ENCODE data around the gene NDUFV3. TPM values are rescaled to one million over a fixed set of nuclear protein-coding genes. Genes with fewer than 3 reads are reported as not detected.
"Not testable (repeated sequence)": the region's sequence is repeated elsewhere in the genome, so short reads cannot be mapped to it uniquely, and the experiment has no call there.

NDUFV3 gene
- total RNA-seq, 1 experiment from 2014 or later = 10.7 TPM

- Histone ChIP-seq H4K20me1 (ENCODE audit: insufficient read depth, low read depth, low read length) (no peaks in the 10 kb centered on the region; the same call in 1 of the 2 replicates), H3K36me3 (ENCODE audit: insufficient read depth, low read length) (peaks cover 9% of the 10 kb centered on the region; the same call in 1 of the 2 replicates), H3K27ac (ENCODE audit: low read length) (peak overlapping the region; percentile 40), H3K9me3 (ENCODE audit: low read length) (no peaks in the 10 kb centered on the region), H3K4me1 (ENCODE audit: low read length) (peaks cover 11% of the 10 kb centered on the region), H3K27me3 (ENCODE audit: low read length) (no peaks in the 10 kb centered on the region), H3K79me2 (ENCODE audit: low read length) (peaks cover 21% of the 10 kb centered on the region), H3K4me2 (ENCODE audit: low read depth, low read length, poor library complexity, severe bottlenecking) (peak overlapping the region; percentile 86), H3K4me3 (ENCODE audit: low read length) (peak overlapping the region; percentile 72), H3K9me2 (replicated peaks; ENCODE audit: insufficient read depth, low read length) (no peaks in the 10 kb centered on the region), H3K9ac (ENCODE audit: low read length) (peak overlapping the region; percentile 84), H2AFZ (ENCODE audit: low read length) (no peak overlapping the region)
- no peak for DNase-seq
These were observed 553 bp upstream of the NDUFV3 start for GRCh38 chr21:42892582-42892930.

DNA sequence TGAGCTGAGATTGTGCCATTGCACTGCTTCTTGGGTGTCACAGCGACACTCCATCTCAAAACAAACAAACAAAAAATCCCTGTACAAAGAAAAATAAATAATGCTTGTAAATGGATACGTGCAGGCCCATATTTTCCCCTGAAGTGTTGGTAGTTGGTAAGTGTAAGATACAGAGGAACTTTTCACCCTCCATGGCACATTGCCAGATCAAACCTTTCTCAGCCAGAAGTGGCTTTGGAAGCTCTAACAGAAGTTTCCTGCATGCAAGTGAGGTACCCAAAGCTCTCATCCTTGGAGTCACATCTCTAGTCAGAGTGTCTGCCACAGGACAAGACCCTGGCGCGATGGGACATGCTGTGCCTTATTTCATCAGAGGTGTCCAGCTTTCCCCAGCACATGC is 7.3 kb downstream of the NDUFV3 start:
- H3K4me2 ChIP-seq (ENCODE audit: low read depth, low read length, poor library complexity, severe bottlenecking) = no peak overlapping the region
- H3K27ac ChIP-seq (ENCODE audit: low read length) = no peak overlapping the region
- peaks cover 16% of the 10 kb centered on the region; the same call in 1 of the 2 replicates for H3K36me3 ChIP-seq (ENCODE audit: insufficient read depth, low read length)
- H3K4me3 ChIP-seq (ENCODE audit: low read length) = no peak overlapping the region
- H3K79me2 ChIP-seq (ENCODE audit: low read length) = peaks cover 23% of the 10 kb centered on the region
- DNase-seq = no peak
- no peaks in the 10 kb centered on the region for H3K27me3 ChIP-seq (ENCODE audit: low read length)
- no peak overlapping the region for H3K9ac ChIP-seq (ENCODE audit: low read length)
- H4K20me1 ChIP-seq (ENCODE audit: insufficient read depth, low read depth, low read length) = 0 out of 2 replicates have a peak, but pooled peaks cover 3% of the 10 kb centered on the region
- H2AFZ ChIP-seq (ENCODE audit: low read length) = no peak overlapping the region
- no peaks in the 10 kb centered on the region for H3K9me2 ChIP-seq (replicated peaks; ENCODE audit: insufficient read depth, low read length)
- no peaks in the 10 kb centered on the region for H3K9me3 ChIP-seq (ENCODE audit: low read length)
- peaks cover 17% of the 10 kb centered on the region for H3K4me1 ChIP-seq (ENCODE audit: low read length)

DNA sequence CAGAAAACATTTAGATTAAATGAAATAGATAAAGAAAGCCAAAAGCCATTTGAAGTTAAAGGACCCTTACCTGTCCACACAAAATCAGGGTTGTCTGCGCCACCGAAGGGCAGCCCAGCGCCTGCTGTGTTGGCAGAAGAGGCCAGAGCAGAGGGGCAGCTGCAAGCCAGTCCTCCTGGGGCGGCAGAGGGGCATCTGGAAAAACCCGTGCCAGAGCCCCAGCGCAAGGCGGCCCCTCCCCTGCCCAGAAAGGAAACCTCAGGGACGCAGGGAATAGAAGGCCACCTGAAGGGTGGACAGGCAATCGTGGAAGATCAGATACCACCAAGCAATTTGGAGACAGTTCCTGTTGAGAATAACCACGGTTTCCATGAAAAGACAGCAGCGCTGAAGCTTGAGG is 10.7 kb downstream of the NDUFV3 start:
- H3K9me3 ChIP-seq (ENCODE audit: low read length) = no peaks in the 10 kb centered on the region
- no peak overlapping the region for H3K4me2 ChIP-seq (ENCODE audit: low read depth, low read length, poor library complexity, severe bottlenecking)
- H4K20me1 ChIP-seq (ENCODE audit: insufficient read depth, low read depth, low read length) = 0 out of 2 replicates have a peak, but pooled peaks cover 3% of the 10 kb centered on the region
- peaks cover 17% of the 10 kb centered on the region for H3K4me1 ChIP-seq (ENCODE audit: low read length)
- H3K27me3 ChIP-seq (ENCODE audit: low read length) = no peaks in the 10 kb centered on the region
- peaks cover 14% of the 10 kb centered on the region for H3K79me2 ChIP-seq (ENCODE audit: low read length)
- no peak for DNase-seq
- no peak overlapping the region for H3K27ac ChIP-seq (ENCODE audit: low read length)
- H3K9ac ChIP-seq (ENCODE audit: low read length) = no peak overlapping the region
- H3K36me3 ChIP-seq (ENCODE audit: insufficient read depth, low read length) = peaks cover 17% of the 10 kb centered on the region; the same call in 1 of the 2 replicates
- no peak overlapping the region for H2AFZ ChIP-seq (ENCODE audit: low read length)
- H3K9me2 ChIP-seq (replicated peaks; ENCODE audit: insufficient read depth, low read length) = no peaks in the 10 kb centered on the region
- H3K4me3 ChIP-seq (ENCODE audit: low read length) = no peak overlapping the region

- Histone ChIP-seq H3K4me1 (ENCODE audit: low read length) (peaks cover 17% of the 10 kb centered on the region), H3K79me2 (ENCODE audit: low read length) (peaks cover 14% of the 10 kb centered on the region), H3K27me3 (ENCODE audit: low read length) (no peaks in the 10 kb centered on the region), H3K4me3 (ENCODE audit: low read length) (no peak overlapping the region), H3K9me2 (replicated peaks; ENCODE audit: insufficient read depth, low read length) (no peaks in the 10 kb centered on the region), H3K9ac (ENCODE audit: low read length) (no peak overlapping the region), H2AFZ (ENCODE audit: low read length) (no peak overlapping the region), H4K20me1 (ENCODE audit: insufficient read depth, low read depth, low read length) (0 out of 2 replicates have a peak, but pooled peaks cover 3% of the 10 kb centered on the region), H3K27ac (ENCODE audit: low read length) (no peak overlapping the region), H3K36me3 (ENCODE audit: insufficient read depth, low read length) (peaks cover 17% of the 10 kb centered on the region; the same call in 1 of the 2 replicates), H3K4me2 (ENCODE audit: low read depth, low read length, poor library complexity, severe bottlenecking) (no peak overlapping the region), H3K9me3 (ENCODE audit: low read length) (no peaks in the 10 kb centered on the region)
- no peak for DNase-seq
These were observed 12.1 kb downstream of the NDUFV3 start for GRCh38 chr21:42905195-42905594.

DNA sequence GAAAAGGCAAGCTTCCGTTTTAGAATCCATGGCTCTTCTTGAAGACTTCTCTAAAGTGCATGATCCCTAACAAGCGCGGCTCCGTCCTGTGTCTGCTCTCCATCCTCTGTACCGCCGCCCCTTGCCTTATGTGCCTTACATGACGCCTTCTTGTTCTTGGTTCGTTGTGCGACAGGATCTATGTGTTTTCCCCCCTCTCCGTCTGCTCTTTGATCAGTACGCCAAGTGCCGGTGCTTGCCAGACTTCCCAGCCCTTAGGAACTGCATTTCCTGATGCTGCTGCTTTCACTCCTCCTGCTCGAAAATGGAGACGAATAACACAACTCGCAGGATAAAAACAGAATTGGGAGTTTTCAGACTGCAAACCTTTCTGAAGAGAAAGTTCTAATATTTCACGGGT is 13.1 kb downstream of the NDUFV3 start:
- no peak for DNase-seq
- H3K4me1 ChIP-seq (ENCODE audit: low read length) = peaks cover 17% of the 10 kb centered on the region
- H3K9me3 ChIP-seq (ENCODE audit: low read length) = no peaks in the 10 kb centered on the region
- H3K9ac ChIP-seq (ENCODE audit: low read length) = no peak overlapping the region
- H3K27ac ChIP-seq (ENCODE audit: low read length) = no peak overlapping the region
- no peaks in the 10 kb centered on the region for H3K9me2 ChIP-seq (replicated peaks; ENCODE audit: insufficient read depth, low read length)
- peaks cover 7% of the 10 kb centered on the region; the same call in 1 of the 2 replicates for H3K79me2 ChIP-seq (ENCODE audit: low read length)
- no peak overlapping the region for H2AFZ ChIP-seq (ENCODE audit: low read length)
- no peaks in the 10 kb centered on the region for H3K27me3 ChIP-seq (ENCODE audit: low read length)
- H3K4me2 ChIP-seq (ENCODE audit: low read depth, low read length, poor library complexity, severe bottlenecking) = no peak overlapping the region
- no peak overlapping the region for H3K4me3 ChIP-seq (ENCODE audit: low read length)
- H3K36me3 ChIP-seq (ENCODE audit: insufficient read depth, low read length) = peaks cover 17% of the 10 kb centered on the region; the same call in 1 of the 2 replicates
- H4K20me1 ChIP-seq (ENCODE audit: insufficient read depth, low read depth, low read length) = 0 out of 2 replicates have a peak, but pooled peaks cover 3% of the 10 kb centered on the region

GRCh38 chr21:42908484-42908883 is 15.4 kb downstream of the NDUFV3 start:
- H3K27me3 ChIP-seq (ENCODE audit: low read length); H3K27ac ChIP-seq (ENCODE audit: low read length); H3K9ac ChIP-seq (ENCODE audit: low read length); H3K9me3 ChIP-seq (ENCODE audit: low read length); H3K4me1 ChIP-seq (ENCODE audit: low read length); H3K79me2 ChIP-seq (ENCODE audit: low read length); DNase-seq; H3K4me2 ChIP-seq (ENCODE audit: low read depth, low read length, poor library complexity, severe bottlenecking); H2AFZ ChIP-seq (ENCODE audit: low read length); H4K20me1 ChIP-seq (ENCODE audit: insufficient read depth, low read depth, low read length); H3K4me3 ChIP-seq (ENCODE audit: low read length); H3K9me2 ChIP-seq (replicated peaks; ENCODE audit: insufficient read depth, low read length): not testable (repeated sequence)
- peaks cover 14% of the 10 kb centered on the region; the same call in 1 of the 2 replicates for H3K36me3 ChIP-seq (ENCODE audit: insufficient read depth, low read length)

DNA sequence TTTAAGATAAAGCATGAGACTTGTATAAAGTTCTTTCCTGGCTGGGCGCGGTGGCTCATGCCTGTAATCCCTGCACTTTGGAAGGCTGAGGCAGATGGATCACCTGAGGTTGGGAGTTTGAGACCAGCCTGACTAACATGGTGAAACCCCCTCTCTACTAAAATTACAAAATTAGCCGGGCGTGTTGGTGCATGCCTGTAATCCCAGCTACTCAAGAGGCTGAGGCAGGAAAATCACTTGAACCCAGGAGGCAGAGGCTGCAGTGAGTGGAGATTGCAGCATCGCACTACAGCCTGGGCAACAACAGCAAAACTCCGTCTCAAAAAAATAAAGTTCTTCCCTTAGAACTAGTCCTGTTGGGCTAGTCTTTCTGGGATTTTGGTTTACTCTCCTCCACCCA is 18.8 kb downstream of the NDUFV3 start:
- H3K9me3 ChIP-seq (ENCODE audit: low read length); H3K9ac ChIP-seq (ENCODE audit: low read length); H3K4me1 ChIP-seq (ENCODE audit: low read length); H3K79me2 ChIP-seq (ENCODE audit: low read length); H4K20me1 ChIP-seq (ENCODE audit: insufficient read depth, low read depth, low read length); H3K4me2 ChIP-seq (ENCODE audit: low read depth, low read length, poor library complexity, severe bottlenecking); H3K36me3 ChIP-seq (ENCODE audit: insufficient read depth, low read length); H2AFZ ChIP-seq (ENCODE audit: low read length); H3K9me2 ChIP-seq (replicated peaks; ENCODE audit: insufficient read depth, low read length); H3K27me3 ChIP-seq (ENCODE audit: low read length); H3K4me3 ChIP-seq (ENCODE audit: low read length); H3K27ac ChIP-seq (ENCODE audit: low read length): not testable (repeated sequence)
- DNase-seq = peak; percentile 17

GRCh38 chr21:42913476-42913875 is 20.4 kb downstream of the NDUFV3 start:
- H3K9me3 ChIP-seq (ENCODE audit: low read length) = no peaks in the 10 kb centered on the region
- H3K9ac ChIP-seq (ENCODE audit: low read length) = no peak overlapping the region
- H3K4me3 ChIP-seq (ENCODE audit: low read length) = no peak overlapping the region
- no peak overlapping the region for H3K4me2 ChIP-seq (ENCODE audit: low read depth, low read length, poor library complexity, severe bottlenecking)
- H3K79me2 ChIP-seq (ENCODE audit: low read length) = no peaks in the 10 kb centered on the region
- H3K4me1 ChIP-seq (ENCODE audit: low read length) = no peaks in the 10 kb centered on the region
- H3K27me3 ChIP-seq (ENCODE audit: low read length) = no peaks in the 10 kb centered on the region
- H2AFZ ChIP-seq (ENCODE audit: low read length) = no peak overlapping the region
- H3K27ac ChIP-seq (ENCODE audit: low read length) = no peak overlapping the region
- H3K36me3 ChIP-seq (ENCODE audit: insufficient read depth, low read length) = no peaks in the 10 kb centered on the region
- H3K9me2 ChIP-seq (replicated peaks; ENCODE audit: insufficient read depth, low read length) = no peaks in the 10 kb centered on the region
- no peak for DNase-seq
- no peaks in the 10 kb centered on the region for H4K20me1 ChIP-seq (ENCODE audit: insufficient read depth, low read depth, low read length)

- no peak overlapping the region for H2AFZ ChIP-seq (ENCODE audit: low read length)
- no peaks in the 10 kb centered on the region for H3K79me2 ChIP-seq (ENCODE audit: low read length)
- DNase-seq = no peak
- H3K4me1 ChIP-seq (ENCODE audit: low read length) = peaks cover 2% of the 10 kb centered on the region; the same call in 1 of the 2 replicates
- no peaks in the 10 kb centered on the region for H3K9me3 ChIP-seq (ENCODE audit: low read length)
- H3K9me2 ChIP-seq (replicated peaks; ENCODE audit: insufficient read depth, low read length) = no peaks in the 10 kb centered on the region
- no peaks in the 10 kb centered on the region for H4K20me1 ChIP-seq (ENCODE audit: insufficient read depth, low read depth, low read length)
- no peak overlapping the region for H3K27ac ChIP-seq (ENCODE audit: low read length)
- no peaks in the 10 kb centered on the region for H3K27me3 ChIP-seq (ENCODE audit: low read length)
- no peaks in the 10 kb centered on the region for H3K36me3 ChIP-seq (ENCODE audit: insufficient read depth, low read length)
- H3K4me2 ChIP-seq (ENCODE audit: low read depth, low read length, poor library complexity, severe bottlenecking) = no peak overlapping the region
- no peak overlapping the region for H3K4me3 ChIP-seq (ENCODE audit: low read length)
- H3K9ac ChIP-seq (ENCODE audit: low read length) = no peak overlapping the region
These were observed 25.2 kb downstream of the NDUFV3 start for GRCh38 chr21:42918291-42918690.
